ENCODE data around the gene JAK2. TPM values are rescaled to one million over a fixed set of nuclear protein-coding genes. Genes with fewer than 3 reads are reported as not detected.

JAK2 gene
- total RNA-seq, 1 experiment from 2014 or later: 2.7 TPM

DNA sequence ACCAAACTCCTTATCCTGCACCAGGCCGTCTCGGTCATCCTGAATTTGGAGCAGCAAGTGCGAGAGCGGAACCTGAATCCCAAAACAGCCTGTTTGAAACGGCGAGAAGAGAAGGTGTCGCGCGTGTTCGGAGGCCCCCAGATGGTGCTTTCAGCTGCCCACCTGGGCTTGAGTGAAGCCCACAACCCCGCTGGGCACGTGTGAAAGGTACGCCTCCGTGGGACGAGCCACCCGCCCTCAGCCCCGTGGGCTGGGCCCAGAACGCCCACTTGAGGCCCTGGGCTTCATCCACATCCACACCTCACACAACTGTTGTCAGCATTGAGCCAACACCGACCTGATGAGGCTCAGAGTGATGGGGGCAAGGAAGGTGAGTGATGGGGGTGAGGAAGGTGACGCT, 127.6 kb downstream of the JAK2 start:
- Histone ChIP-seq H3K79me2 (ENCODE audit: low read depth) (no peaks in the 10 kb centered on the region), H3K27me3 (ENCODE audit: insufficient read depth, low read depth) (no peaks in the 10 kb centered on the region), H3K4me3 (no peak overlapping the region), H3K4me1 (replicated peaks; ENCODE audit: insufficient read depth) (no peaks in the 10 kb centered on the region), H3K4me2 (no peak overlapping the region), H4K20me1 (ENCODE audit: insufficient read depth) (no peaks in the 10 kb centered on the region), H3K27ac (no peak overlapping the region), H3K36me3 (ENCODE audit: low read depth) (no peaks in the 10 kb centered on the region), H3K9me2 (ENCODE audit: insufficient read depth) (no peaks in the 10 kb centered on the region), H3K9me3 (ENCODE audit: insufficient read depth, low read depth) (no peaks in the 10 kb centered on the region), H2AFZ (no peak overlapping the region), H3F3A (ENCODE audit: insufficient read depth, low read depth) (no peaks in the 10 kb centered on the region)
- intact Hi-C loops (cut with micrococcal nuclease; ENCODE audit: unreplicated experiment): no loop called here
- POLR2A ChIA-PET (ENCODE audit: unreplicated experiment): no interaction called here
- DNase-seq: no peak
- BruUV-seq (replicated peaks): no TSS peak
- TF ChIP-seq EZH2 (IDR thresholded peaks at IDR 0.05; ENCODE audit: low read depth): no peak
- TF ChIP-seq CTCF (conservative IDR thresholded peaks at IDR 0.05): no peak
- CTCF ChIA-PET: no interaction called here

DNA sequence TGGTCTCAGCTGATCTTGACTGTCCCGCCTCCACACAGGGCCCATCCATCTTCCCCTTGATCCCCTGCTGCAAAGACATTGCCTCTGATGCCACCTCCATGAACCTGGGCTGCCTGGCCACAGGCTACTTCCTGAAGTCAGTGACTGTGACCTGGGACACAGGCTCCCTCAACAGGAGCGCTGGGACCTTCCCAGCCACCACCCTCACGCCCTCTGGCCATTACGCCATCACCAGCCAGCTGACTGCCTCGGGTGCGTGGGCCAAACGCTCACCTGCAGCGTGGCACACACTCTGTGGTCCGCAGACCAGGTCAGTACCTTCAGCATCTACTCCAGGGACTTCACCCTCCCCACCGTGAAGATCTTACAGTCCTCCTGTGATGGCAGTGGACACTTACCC, 128.5 kb downstream of the JAK2 start:
- Histone ChIP-seq H3K4me2 (no peak overlapping the region), H3K27ac (no peak overlapping the region), H3K79me2 (ENCODE audit: low read depth) (no peaks in the 10 kb centered on the region), H3K4me3 (no peak overlapping the region), H2AFZ (no peak overlapping the region), H3F3A (ENCODE audit: insufficient read depth, low read depth) (no peaks in the 10 kb centered on the region), H4K20me1 (ENCODE audit: insufficient read depth) (no peaks in the 10 kb centered on the region; the same call in 1 of the 2 replicates), H3K4me1 (replicated peaks; ENCODE audit: insufficient read depth) (no peaks in the 10 kb centered on the region), H3K27me3 (ENCODE audit: insufficient read depth, low read depth) (no peaks in the 10 kb centered on the region), H3K9me2 (ENCODE audit: insufficient read depth) (no peaks in the 10 kb centered on the region), H3K36me3 (ENCODE audit: low read depth) (no peaks in the 10 kb centered on the region), H3K9me3 (ENCODE audit: insufficient read depth, low read depth) (no peaks in the 10 kb centered on the region)
- no peak for TF ChIP-seq CTCF (conservative IDR thresholded peaks at IDR 0.05)
- no peak for TF ChIP-seq EZH2 (IDR thresholded peaks at IDR 0.05; ENCODE audit: low read depth)
- POLR2A ChIA-PET (ENCODE audit: unreplicated experiment): no interaction called here
- BruUV-seq (replicated peaks): no TSS peak
- DNase-seq: no peak
- intact Hi-C loops (cut with micrococcal nuclease; ENCODE audit: unreplicated experiment): no loop called here
- CTCF ChIA-PET: no interaction called here

DNA sequence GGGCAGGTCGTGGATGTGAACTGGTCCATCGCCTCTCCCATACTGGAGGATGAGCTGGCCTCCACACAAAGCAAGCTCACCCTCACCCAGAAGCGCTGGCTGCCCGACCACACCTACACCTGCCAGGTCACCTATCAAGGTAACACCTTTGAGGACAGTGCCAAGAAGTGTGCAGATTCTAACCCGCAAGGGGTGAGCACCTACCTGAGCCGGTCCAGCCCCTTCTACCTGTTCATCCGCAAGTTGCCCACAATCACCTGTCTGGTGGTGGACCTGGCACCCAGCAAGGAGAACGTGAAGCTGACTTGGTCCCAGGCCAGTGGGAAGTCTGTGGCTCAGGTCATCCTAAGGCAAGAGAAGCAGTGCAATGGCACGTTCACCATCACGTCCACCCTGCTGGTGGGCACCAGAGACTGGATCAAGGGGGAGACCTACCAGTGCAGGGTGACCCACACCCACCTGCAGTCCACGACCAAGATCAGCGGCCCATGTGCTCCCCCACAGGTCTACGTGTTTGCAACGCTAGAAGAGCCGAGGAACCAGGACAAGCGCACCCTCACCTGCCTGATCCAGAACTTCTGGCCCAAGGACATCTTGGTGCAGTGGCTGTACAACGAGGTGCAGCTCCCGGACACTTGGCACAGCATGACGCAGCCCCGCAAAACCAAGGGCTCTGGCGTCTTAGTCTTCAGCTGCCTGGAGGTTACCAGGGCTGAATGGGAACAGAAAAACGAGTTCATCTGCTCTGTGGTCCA, 129.1 kb downstream of the JAK2 start:
- Histone ChIP-seq H3K4me3 (no peak overlapping the region), H3F3A (ENCODE audit: insufficient read depth, low read depth) (no peaks in the 10 kb centered on the region), H3K79me2 (ENCODE audit: low read depth) (no peaks in the 10 kb centered on the region), H3K9me2 (ENCODE audit: insufficient read depth) (no peaks in the 10 kb centered on the region), H3K27ac (no peak overlapping the region), H4K20me1 (ENCODE audit: insufficient read depth) (no peaks in the 10 kb centered on the region; the same call in 1 of the 2 replicates), H2AFZ (no peak overlapping the region), H3K4me1 (replicated peaks; ENCODE audit: insufficient read depth) (no peaks in the 10 kb centered on the region), H3K27me3 (ENCODE audit: insufficient read depth, low read depth) (no peaks in the 10 kb centered on the region), H3K4me2 (no peak overlapping the region), H3K9me3 (ENCODE audit: insufficient read depth, low read depth) (no peaks in the 10 kb centered on the region), H3K36me3 (ENCODE audit: low read depth) (no peaks in the 10 kb centered on the region)
- intact Hi-C loops (cut with micrococcal nuclease; ENCODE audit: unreplicated experiment): no loop called here
- no peak for DNase-seq
- TF ChIP-seq CTCF (conservative IDR thresholded peaks at IDR 0.05) (no peak), EZH2 (IDR thresholded peaks at IDR 0.05; ENCODE audit: low read depth) (no peak)
- ChIA-PET POLR2A (ENCODE audit: unreplicated experiment) (no interaction called here), CTCF (no interaction called here)
- no TSS peak for BruUV-seq (replicated peaks)

Data from PC-9 (cell line).